Peyer's patch (tissue), 4 donors: ENCODE data around the gene DACH1.

ENCODE experiments used
- POLR2A ChIP-seq, 2 donors: fragments of 450-650 bp; IDR thresholded peaks; one replicate each; pipeline ENCODE4 v1.5.1; 2017; ENCODE audit warnings: antibody characterized with exemption in 2 of 2, mild to moderate bottlenecking in 2 of 2, moderate library complexity in 2 of 2
- TF ChIP-seq, protein P1 (sequence below), 6 experiments: fragments of 450-650 bp in 4 of 6; fragments of 200-600 bp in 2 of 6; sonication (generic) in 1 of 6; IDR thresholded peaks; one replicate each; pipeline ENCODE4 v1.5.1; 2017 to 2019; ENCODE audit warnings: antibody characterized with exemption in 6 of 6, mild to moderate bottlenecking in 3 of 6, moderate library complexity in 1 of 6

DNA sequence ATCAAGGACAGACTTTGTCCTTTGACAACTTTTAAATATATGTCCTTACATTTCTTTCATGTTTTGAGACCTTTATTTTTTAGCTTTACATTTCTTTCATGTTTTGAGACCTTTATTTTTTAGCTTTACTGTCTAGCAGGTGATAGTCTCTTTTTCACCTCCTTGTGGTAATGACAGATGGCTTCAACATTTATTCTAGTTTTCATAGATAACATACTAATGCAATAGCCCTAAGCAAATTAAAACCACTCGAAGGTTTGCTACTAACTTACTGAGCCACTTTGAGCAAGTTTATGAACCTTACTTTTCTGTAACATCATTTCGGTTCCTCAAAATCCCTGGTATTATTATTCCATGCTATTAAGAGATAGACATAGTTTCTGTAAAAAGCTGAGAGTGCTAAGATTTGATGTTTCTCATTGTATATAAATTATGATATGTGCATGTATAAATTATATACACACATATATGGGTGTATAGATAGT, 4.5 kb downstream of the DACH1 start:
- TF ChIP-seq, protein P1, sequence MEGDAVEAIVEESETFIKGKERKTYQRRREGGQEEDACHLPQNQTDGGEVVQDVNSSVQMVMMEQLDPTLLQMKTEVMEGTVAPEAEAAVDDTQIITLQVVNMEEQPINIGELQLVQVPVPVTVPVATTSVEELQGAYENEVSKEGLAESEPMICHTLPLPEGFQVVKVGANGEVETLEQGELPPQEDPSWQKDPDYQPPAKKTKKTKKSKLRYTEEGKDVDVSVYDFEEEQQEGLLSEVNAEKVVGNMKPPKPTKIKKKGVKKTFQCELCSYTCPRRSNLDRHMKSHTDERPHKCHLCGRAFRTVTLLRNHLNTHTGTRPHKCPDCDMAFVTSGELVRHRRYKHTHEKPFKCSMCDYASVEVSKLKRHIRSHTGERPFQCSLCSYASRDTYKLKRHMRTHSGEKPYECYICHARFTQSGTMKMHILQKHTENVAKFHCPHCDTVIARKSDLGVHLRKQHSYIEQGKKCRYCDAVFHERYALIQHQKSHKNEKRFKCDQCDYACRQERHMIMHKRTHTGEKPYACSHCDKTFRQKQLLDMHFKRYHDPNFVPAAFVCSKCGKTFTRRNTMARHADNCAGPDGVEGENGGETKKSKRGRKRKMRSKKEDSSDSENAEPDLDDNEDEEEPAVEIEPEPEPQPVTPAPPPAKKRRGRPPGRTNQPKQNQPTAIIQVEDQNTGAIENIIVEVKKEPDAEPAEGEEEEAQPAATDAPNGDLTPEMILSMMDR (IDR thresholded peaks at IDR 0.05): peak in 2 of 6 experiments; percentile 4 to 9
- TF ChIP-seq POLR2A (IDR thresholded peaks at IDR 0.05): no peak
